GM19372 (cell line): ENCODE data around the gene SCD.

ENCODE experiments used
- ATAC-seq: cut with Tn5 transposase; IDR thresholded peaks from one replicate; pipeline ENCODE4 v1.9.1; 2021; ENCODE audit warnings: mild to moderate bottlenecking, low read depth, moderate library complexity; ENCODE audit not compliant: unreplicated experiment

The SCD gene

GRCh38 chr10:100391163-100392002 lies 44.4 kb downstream of the SCD start:
- no peak for ATAC-seq

DNA sequence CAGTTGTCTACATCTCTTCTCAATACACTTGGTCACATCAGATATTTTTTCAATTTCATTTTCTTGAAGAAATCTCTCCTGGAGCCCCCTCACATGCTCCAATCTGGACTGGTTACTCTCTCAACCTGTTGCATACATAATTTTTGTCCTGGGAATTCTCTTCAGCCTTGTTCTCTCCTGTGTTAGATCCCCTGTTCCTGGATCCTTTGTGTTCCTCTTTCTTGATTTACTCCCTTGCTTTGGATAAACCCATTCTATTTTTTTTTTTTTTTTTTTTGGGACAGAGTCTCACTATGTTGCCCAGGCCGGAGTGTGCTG lies 45.6 kb downstream of the SCD start:
- ATAC-seq = no peak

DNA sequence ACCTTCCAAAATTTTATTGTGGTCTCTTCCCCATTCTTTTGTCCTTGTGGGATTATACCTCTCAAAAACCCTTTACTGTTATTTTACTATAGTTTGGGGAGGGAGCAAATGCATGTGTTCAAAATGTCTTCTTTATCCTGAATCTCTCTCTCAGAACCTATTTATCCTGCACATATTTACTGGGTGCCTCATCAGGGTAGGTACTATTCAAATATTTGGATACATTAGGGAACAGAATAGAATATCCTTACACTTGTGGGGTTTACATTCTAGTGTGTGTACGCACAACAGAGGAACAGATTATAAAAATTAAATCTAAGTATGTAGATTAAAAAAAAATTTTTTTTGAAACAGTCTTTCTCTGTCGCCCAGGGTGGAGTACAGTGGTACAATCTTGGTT lies 48.6 kb downstream of the SCD start:
- no peak for ATAC-seq

DNA sequence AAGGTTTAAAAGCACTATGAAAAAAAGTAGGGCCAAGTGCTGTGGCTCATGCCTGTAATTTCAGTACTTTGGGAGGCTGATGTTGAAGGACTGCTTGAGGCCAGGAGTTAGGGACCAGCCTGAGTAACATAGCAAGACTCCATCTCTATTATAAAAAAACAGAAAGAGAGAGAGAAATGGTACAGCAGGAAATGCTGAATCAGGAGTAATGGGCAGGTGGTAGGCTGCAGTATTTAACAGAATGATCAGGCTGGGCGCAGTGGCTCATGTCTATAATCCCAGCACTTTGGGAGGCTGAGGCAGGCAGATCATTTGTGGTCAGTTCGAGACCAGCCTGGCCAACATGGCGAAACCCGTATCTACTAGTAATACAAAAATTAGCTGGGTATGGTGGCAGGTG lies 49.6 kb downstream of the SCD start:
- ATAC-seq = no peak

DNA sequence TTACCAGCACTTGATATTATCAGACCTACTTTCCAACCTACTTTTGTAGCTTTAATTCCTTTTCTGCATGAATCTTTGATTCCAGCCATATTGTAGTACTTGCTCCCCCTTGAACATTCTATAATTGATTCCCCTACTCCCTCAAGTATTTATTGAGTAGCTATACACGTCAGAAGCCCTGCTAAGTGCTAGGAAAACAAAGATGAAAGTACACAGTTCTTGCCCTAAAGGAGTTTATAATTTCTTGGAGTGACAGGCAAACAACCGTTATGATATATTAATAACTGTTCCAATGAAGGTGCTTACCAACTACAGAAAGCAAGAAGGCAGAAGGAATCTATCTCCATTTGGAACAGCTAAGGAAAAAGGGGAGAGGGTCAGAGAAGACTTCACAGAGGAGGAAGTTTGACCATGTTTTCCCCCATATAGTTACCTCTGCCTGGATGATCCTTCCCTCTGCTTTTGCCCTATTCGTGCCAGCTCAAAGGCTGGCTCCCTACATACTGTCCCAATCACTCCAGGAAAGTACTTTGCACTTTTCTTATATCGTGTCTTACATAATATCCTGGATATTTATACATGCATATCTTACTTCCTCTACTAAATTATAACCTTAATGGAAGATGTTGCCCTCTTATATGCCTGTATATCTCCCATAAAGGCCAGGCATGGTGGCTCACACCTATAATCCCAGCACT lies 54.7 kb downstream of the SCD start:
- ATAC-seq = no peak

GRCh38 chr10:100403734-100404133 lies 56.7 kb downstream of the SCD start:
- no peak for ATAC-seq

GRCh38 chr10:100413173-100413572 lies 66.1 kb downstream of the SCD start:
- ATAC-seq = no peak
